VCaP (cell line): ENCODE results near the gene ODAD4.

ENCODE experiments used
- H3K27ac ChIP-seq: fragments of 450-650 bp; 2 replicates; pipeline ENCODE4 v1.5.1; 2017
- TF ChIP-seq, protein P1 (sequence below): fragments of 450-650 bp; conservative IDR thresholded peaks from 2 replicates; pipeline ENCODE4 v1.5.1; 2017; ENCODE audit warnings: mild to moderate bottlenecking, moderate library complexity

ODAD4 gene

DNA sequence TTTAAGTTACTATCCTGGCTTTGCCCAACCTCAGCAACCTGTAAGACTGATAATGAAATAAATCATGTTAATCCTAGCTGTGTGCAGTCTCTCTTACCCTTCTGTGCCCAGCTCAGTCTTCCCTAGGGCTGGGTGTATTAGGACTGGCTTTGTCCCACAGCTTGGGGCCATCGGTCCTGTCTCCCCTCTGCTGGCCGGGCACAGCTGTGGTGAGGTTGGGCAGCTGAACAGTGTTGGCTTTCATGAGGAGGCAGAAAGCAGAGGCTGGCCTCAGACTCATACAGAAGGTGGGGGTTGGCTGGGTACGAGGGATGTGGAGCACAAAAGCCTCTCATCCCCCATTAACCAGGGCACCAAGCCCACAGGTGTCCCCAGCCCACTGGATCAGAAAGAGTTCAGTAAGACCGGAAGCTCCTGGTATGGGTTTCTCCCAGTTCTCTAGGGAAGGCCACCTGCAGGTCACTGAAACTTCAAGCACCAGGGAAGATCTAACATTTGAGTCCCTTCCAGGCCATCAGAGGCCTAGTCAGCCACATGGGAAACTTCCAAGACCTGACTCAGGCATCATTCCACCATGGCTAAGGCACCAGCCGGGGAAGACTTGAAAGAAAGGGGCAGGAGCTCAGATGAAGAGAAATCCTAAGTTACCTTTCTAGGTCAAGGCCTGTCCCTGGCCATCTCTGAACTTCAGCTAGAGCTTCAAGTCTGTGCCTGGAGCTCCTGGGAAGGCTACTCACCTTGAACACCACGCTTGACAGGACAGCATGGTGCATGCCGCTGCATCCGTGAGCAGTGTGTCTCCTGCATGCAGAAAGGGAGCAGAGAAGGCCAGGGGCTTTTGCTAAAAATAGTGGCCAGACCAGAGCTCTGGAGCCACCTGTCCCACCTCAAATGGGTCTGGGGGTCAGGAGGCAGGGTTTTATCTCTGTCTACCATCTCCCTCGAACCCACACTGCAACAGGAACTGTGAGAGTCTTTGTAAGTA is 45.0 kb downstream of the ODAD4 start:
- peak overlapping the region; percentile 86 for H3K27ac ChIP-seq

DNA sequence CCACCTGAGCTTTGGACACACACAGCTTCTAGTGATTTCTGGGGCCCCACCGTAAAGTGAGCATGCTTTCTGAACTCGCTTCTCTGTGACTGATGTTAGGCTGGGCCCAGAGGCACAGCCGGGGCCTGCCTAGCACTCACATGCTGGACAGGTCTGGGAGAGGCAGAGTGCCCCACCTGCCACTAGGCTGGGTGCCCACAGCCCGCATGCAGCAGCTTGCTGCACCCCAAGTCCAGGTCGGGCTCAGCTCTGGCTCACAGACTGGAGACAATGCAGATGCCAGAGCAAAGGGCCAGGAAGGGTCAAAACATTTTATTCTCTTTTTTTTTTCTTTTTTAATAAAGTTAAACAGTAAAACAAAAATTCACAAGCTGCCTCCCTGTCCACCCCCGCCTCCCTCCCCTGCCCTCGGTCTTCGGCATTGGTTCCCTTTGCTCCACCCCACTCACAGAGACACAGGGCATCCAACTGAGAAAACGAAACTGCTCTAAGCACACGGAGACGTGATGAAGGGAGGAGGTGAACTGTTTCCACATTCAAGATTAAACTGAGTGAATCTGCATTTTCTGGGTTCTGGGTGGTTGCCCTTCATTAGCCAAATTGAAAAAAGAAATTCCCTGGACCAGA is 45.8 kb downstream of the ODAD4 start:
- H3K27ac ChIP-seq = no peak overlapping the region
- TF ChIP-seq, protein P1, sequence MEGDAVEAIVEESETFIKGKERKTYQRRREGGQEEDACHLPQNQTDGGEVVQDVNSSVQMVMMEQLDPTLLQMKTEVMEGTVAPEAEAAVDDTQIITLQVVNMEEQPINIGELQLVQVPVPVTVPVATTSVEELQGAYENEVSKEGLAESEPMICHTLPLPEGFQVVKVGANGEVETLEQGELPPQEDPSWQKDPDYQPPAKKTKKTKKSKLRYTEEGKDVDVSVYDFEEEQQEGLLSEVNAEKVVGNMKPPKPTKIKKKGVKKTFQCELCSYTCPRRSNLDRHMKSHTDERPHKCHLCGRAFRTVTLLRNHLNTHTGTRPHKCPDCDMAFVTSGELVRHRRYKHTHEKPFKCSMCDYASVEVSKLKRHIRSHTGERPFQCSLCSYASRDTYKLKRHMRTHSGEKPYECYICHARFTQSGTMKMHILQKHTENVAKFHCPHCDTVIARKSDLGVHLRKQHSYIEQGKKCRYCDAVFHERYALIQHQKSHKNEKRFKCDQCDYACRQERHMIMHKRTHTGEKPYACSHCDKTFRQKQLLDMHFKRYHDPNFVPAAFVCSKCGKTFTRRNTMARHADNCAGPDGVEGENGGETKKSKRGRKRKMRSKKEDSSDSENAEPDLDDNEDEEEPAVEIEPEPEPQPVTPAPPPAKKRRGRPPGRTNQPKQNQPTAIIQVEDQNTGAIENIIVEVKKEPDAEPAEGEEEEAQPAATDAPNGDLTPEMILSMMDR = no peak

More for the DNA sequence above, 45.0 kb downstream of the ODAD4 start:
- TF ChIP-seq, protein P1 = no peak

DNA sequence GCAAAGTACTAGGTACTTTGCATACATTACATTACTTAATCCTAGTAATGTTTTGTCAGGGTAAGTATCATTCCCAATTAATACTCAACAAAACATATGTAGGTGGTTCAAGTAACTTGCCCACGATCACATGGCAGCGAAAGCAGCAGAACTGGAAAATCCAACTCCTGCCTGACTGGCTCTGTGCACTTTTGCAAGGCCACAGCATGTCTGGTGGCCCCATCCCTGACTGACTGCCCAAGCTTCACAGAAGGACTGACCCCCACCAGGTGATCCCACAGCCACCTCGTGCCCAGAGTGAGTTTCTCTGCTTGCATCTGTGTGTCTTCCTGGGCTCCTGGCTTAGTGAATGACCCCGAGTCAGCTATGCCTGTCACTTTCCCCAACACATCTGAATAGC is 47.6 kb downstream of the ODAD4 start:
- peak overlapping the region; percentile 51 for H3K27ac ChIP-seq
- TF ChIP-seq, protein P1 = no peak

DNA sequence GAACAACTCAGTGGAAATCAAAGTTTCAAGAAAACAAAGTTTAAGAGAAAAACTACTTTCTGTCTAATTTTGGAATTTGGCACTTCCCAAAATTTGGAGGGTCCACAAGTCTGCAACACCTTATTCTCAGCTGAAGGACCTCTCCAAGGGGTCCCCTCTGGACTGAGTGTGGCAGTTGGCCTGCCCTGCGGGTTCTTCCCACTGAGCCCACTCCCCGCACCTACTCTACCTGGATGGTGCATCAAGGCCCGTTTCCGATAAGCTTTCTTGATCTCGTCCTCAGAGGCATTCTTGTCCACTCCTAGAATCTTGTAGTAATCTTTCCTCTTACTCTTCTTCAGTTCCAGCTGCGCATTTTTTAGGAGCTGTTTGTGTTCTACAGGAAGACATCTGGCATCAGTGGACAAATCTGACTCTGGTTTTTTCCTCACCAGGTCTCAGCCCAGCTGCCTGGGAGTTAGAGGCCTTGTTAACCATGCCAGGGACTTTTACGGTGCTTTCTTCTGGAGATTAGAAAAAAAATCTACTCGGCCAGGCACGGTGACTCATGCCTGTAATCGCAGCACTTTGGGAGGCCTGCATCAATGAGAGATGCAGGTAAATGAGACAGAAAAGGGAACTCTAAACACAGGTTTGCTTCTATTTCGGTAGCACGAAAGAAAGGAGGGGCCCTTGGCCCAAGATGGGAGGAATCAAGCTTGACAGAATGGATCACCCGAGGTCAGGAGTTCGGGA is 51.8 kb downstream of the ODAD4 start:
- TF ChIP-seq, protein P1 = no peak
- no peak overlapping the region for H3K27ac ChIP-seq

DNA sequence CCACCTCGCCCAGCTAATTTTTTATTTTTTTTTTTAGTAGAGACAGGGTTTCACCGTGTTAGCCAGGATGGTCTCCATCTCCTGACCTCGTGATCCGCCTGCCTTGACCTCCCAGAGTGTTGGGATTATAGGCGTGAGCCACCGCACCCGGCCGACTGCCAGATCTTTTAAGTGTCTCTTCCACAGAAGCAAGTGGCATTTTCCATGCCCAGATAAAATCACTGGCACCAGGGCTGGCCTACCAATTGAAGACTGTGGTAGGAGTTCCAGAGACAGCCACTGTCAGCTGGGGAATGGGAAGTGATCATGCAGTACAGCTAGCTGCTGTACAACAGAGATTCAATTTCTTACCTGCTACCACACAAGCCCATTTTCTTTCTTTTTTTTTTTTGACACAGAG is 54.0 kb downstream of the ODAD4 start:
- H3K27ac ChIP-seq = no peak overlapping the region
- TF ChIP-seq, protein P1 = no peak

DNA sequence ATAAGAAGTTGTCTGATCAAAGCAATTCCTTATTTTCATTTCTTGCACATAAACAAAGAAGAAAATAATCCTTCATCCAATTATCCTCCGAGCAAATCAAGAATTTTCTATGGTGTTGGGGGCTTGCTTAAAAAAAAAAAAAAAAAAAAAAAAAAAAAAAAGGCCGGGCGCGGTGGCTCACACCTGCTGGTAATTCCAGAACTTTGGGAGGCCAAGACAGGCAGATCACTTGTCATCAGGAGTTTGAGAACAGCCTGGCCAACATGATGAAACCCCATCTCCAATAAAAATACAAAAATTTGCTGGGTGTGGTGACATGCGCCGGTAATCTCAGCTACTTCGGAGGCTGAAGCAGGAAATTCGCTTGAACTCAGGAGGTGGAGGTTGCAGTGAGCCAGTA is 55.5 kb downstream of the ODAD4 start:
- H3K27ac ChIP-seq = no peak overlapping the region
- TF ChIP-seq, protein P1 = no peak

DNA sequence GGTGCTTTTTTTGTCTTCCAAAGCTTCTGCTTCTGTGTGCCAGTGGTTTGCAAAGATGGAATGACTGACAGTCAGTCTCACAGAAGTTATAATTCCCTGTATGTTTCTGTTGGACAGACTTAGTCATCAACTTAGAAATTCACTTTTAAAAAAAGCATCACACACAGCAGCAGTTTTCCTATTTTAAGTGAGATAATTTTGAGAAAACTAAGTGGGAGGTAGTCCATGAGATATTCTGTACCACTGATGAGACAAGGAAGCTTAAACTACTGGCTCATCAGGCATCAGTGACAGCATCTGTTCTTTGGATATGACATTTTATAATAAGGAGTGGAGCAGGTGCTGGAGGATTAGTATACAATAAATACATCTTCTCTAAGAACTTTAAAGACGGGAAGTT is 56.2 kb downstream of the ODAD4 start:
- TF ChIP-seq, protein P1 = no peak
- H3K27ac ChIP-seq = no peak overlapping the region
